K562 (cell line): Measurements from ENCODE around the gene SNPH. TPM values are rescaled to one million over a fixed set of nuclear protein-coding genes. Genes with fewer than 3 reads are reported as not detected.

ENCODE experiments used
- ATAC-seq: fragments of 200-7000 bp; cut with Tn5 transposase; 3 replicates; pipeline ENCODE4 v1.9.1; 2020; ENCODE audit warnings: moderate library complexity
- BruUV-seq: library from RNA; stranded (reverse); fragments of 400-500 nt; replicated peaks from 2 replicates; lab custom pipeline; 2021; lab: Mats Ljungman, UMichigan
- CTCF ChIA-PET: fragments of 300-600 bp; formaldehyde crosslinking; extraction: SDS; loops from one replicate; lab custom pipeline; 2021; ENCODE audit warnings: low intra/inter-chr PET ratio; lab: Yijun Ruan, JAX
- POLR2A ChIA-PET: fragments of 300-600, 350-650 bp; sonication (Branson Sonifier 250); formaldehyde crosslinking; extraction: SDS; loops from one replicate; lab custom pipeline; 2021; ENCODE audit warnings: antibody characterized with exemption, inconsistent platforms; lab: Yijun Ruan, JAX
- DNase-seq, 4 experiments: peaks; one replicate each; pipeline versions ENCODE4 v3.0.0 to v3.0.0-alpha.2; 2011 to 2018; ENCODE audit warnings: low spot score in 3 of 4, mixed read lengths in 3 of 4; ENCODE audit errors: extremely low read depth in 1 of 4
- FAIRE-seq: peaks from 2 replicates; lab custom pipeline; 2011; peaks lifted over from hg19 to GRCh38; lab: Jason Lieb, UNC
- H2AFZ ChIP-seq: 2 replicates; pipeline ENCODE4 v1.6.0; 2011; ENCODE audit warnings: low read depth, low read length, control low read depth, inconsistent platforms
- H3K27ac ChIP-seq: fragments of 200-600 bp; 3 replicates; pipeline ENCODE4 v1.8.0; 2011; ENCODE audit warnings: low read depth, mild to moderate bottlenecking, control low read depth, inconsistent platforms, low read length, moderate library complexity, mixed read lengths; ENCODE audit errors: extremely low read depth
- H3K27me3 ChIP-seq, 2 experiments: fragments of 300-600 bp in 1 of 2; 2 replicates in 1 of 2; 3 replicates in 1 of 2; pipeline versions ENCODE4 v1.6.0 to v1.8.0; 2011; ENCODE audit warnings: inconsistent platforms in 2 of 2, low read length in 2 of 2, mild to moderate bottlenecking in 1 of 2, mixed read lengths in 1 of 2, moderate library complexity in 1 of 2; ENCODE audit not compliant: control insufficient read depth in 2 of 2, insufficient read depth in 2 of 2
- H3K36me3 ChIP-seq: fragments of 300-600 bp; 3 replicates; pipeline ENCODE4 v1.8.0; 2011; ENCODE audit warnings: mild to moderate bottlenecking, low read length, inconsistent platforms; ENCODE audit not compliant: control insufficient read depth, insufficient read depth
- H3K4me1 ChIP-seq, 2 experiments: fragments of 200-600 bp in 1 of 2; replicated peaks in 1 of 2; 2 replicates in 1 of 2; 3 replicates in 1 of 2; pipeline versions ENCODE4 v1.5.1 to v1.8.0; 2011; ENCODE audit warnings: inconsistent platforms in 2 of 2, low read length in 2 of 2, mild to moderate bottlenecking in 1 of 2, mixed read lengths in 1 of 2, moderate library complexity in 1 of 2; ENCODE audit not compliant: control insufficient read depth in 2 of 2, insufficient read depth in 2 of 2
- H3K4me2 ChIP-seq: 2 replicates; pipeline ENCODE4 v1.6.1; 2011; ENCODE audit warnings: low read length, control low read depth, inconsistent platforms, mixed read lengths; ENCODE audit not compliant: insufficient read depth
- H3K4me3 ChIP-seq: fragments of 200-600 bp; sonication (generic), shearing (Covaris generic); 2 replicates; pipeline ENCODE4 v1.5.1; 2016; ENCODE audit warnings: control low read depth, inconsistent platforms
- H3K79me2 ChIP-seq: fragments of 200-600 bp; 3 replicates; pipeline ENCODE4 v1.8.0; 2011; ENCODE audit warnings: low read length, inconsistent platforms; ENCODE audit not compliant: control insufficient read depth, insufficient read depth
- H3K9ac ChIP-seq, 2 experiments: 2 replicates each; pipeline versions ENCODE4 v1.6.0 to v1.6.1; 2011; ENCODE audit warnings: low read depth in 2 of 2, low read length in 2 of 2, control low read depth in 1 of 2, inconsistent platforms in 1 of 2, mild to moderate bottlenecking in 1 of 2, mixed read lengths in 1 of 2; ENCODE audit not compliant: insufficient read depth in 1 of 2
- H3K9me1 ChIP-seq: one replicate; pipeline ENCODE4 v1.6.0; 2011; ENCODE audit warnings: inconsistent platforms, mild to moderate bottlenecking, low read length, moderate library complexity; ENCODE audit not compliant: control insufficient read depth, insufficient read depth
- H3K9me3 ChIP-seq: replicated peaks from 2 replicates; pipeline ENCODE4 v1.5.1; 2011; ENCODE audit warnings: low read depth, low read length, inconsistent platforms; ENCODE audit not compliant: control insufficient read depth, insufficient read depth
- H4K20me1 ChIP-seq: replicated peaks from 2 replicates; pipeline ENCODE4 v1.6.1; 2011; ENCODE audit warnings: low read length, inconsistent platforms, mixed read lengths; ENCODE audit not compliant: control insufficient read depth, insufficient read depth
- ARID3A ChIP-seq: IDR thresholded peaks from 2 replicates; pipeline ENCODE4 v1.6.1; 2012; ENCODE audit warnings: low read depth, low read length, improper control_type of control experiment, borderline replicate concordance
- BDP1 ChIP-seq: IDR thresholded peaks from 3 replicates; pipeline ENCODE4 v1.6.1; 2011; ENCODE audit not compliant: insufficient read length, insufficient read depth
- BRD4 ChIP-seq: fragments of 200-600 bp; sonication (generic); IDR thresholded peaks from 2 replicates; pipeline ENCODE4 v1.6.1; 2017; ENCODE audit warnings: inconsistent platforms
- GMEB1 ChIP-seq: fragments of 250-450 bp; sonication (Bioruptor Pico); IDR thresholded peaks from 2 replicates; pipeline ENCODE4 v1.4.0; 2020; ENCODE audit warnings: mild to moderate bottlenecking
- GTF2A2 ChIP-seq: IDR thresholded peaks from 2 replicates; pipeline ENCODE4 v1.6.1; 2016; ENCODE audit warnings: mild to moderate bottlenecking, missing genetic modification characterization, missing compliant biosample characterization
- HOMEZ ChIP-seq: fragments of 250-450 bp; sonication (Bioruptor Pico); IDR thresholded peaks from 2 replicates; pipeline ENCODE4 v1.4.0; 2020; ENCODE audit warnings: mild to moderate bottlenecking, moderate library complexity
- KDM4B ChIP-seq, 2 experiments: fragments of 450-650 bp in 1 of 2; sonication (generic) in 1 of 2; IDR thresholded peaks; 2 replicates each; pipeline ENCODE4 v1.6.1; 2016 to 2017; ENCODE audit warnings: borderline replicate concordance in 2 of 2, antibody characterized with exemption in 1 of 2, low read depth in 1 of 2, mild to moderate bottlenecking in 1 of 2
- NCOR1 ChIP-seq: fragments of 450-650 bp; IDR thresholded peaks from 2 replicates; pipeline ENCODE4 v1.6.1; 2016; ENCODE audit warnings: mild to moderate bottlenecking, moderate library complexity
- RBFOX2 ChIP-seq: fragments of 200-400 bp; formaldehyde crosslinking; IDR thresholded peaks from 2 replicates; pipeline ENCODE4 v1.6.1; 2017; ENCODE audit warnings: low read depth, mild to moderate bottlenecking, low read length, moderate library complexity
- RBM39 ChIP-seq: fragments of 200-400 bp; formaldehyde crosslinking; optimal IDR thresholded peaks from 2 replicates; pipeline ENCODE3; 2018; ENCODE audit warnings: low read depth, low read length
- SPI1 ChIP-seq: IDR thresholded peaks from 2 replicates; pipeline ENCODE4 v1.6.1; 2011; ENCODE audit warnings: low read depth, low read length, control low read depth, borderline replicate concordance
- ZBED1 ChIP-seq: IDR thresholded peaks from 2 replicates; pipeline ENCODE4 v1.6.1; 2014
- ZNF431 ChIP-seq: sonication (generic); formaldehyde crosslinking; IDR thresholded peaks from 2 replicates; pipeline ENCODE4 v1.8.0; 2022; ENCODE audit warnings: mild to moderate bottlenecking, missing genetic modification reagents
- ZNF695 ChIP-seq: fragments of 450-650 bp; formaldehyde crosslinking; IDR thresholded peaks from 2 replicates; pipeline ENCODE4 v1.4.0; 2020; ENCODE audit warnings: mild to moderate bottlenecking, moderate library complexity
- WGBS: fragments of 100-300 bp; shearing (Covaris generic); methylation state at CpG from one replicate; pipeline ENCODE4 v1.1.6; 2016; ENCODE audit warnings: low coverage, mixed read lengths; ENCODE audit not compliant: insufficient coverage; ENCODE audit errors: missing lambda C conversion rate; 5-methylcytosine and 5-hydroxymethylcytosine counted together
- in situ Hi-C: fragments of 300-500 bp; cut with MboI; formaldehyde crosslinking; loops from 4 replicates; pipeline ENCODE4 v1.15.0; 2018; ENCODE audit warnings: inconsistent platforms, mixed read lengths
- intact Hi-C: fragments of 100-400 bp; cut with micrococcal nuclease; formaldehyde crosslinking; loops from 2 replicates; pipeline ENCODE4 v1.14.2; 2022
- polyA plus RNA-seq, 8 experiments: library from polyadenylated mRNA; depleted of rRNA in 4 of 8; stranded (reverse) in 5 of 8; unstranded in 3 of 8; fragments of >200 nt; fragmentation: Nextera tagmentation in 2 of 8; fragmentation: Illumina TruSeq in 1 of 8; extraction: Ambion mirVana in 2 of 8; extraction: Trizol in 1 of 8; gene quantifications; 2 replicates each; pipeline versions ENCODE4 v1.2.1 to v1.2.3, GENCODE V29; 2011 to 2014; ENCODE audit warnings: inconsistent platforms in 1 of 8, missing spikeins in 1 of 8
- total RNA-seq, 7 experiments: library from RNA; depleted of rRNA in 6 of 7; stranded (reverse); fragments of >200 nt in 6 of 7; fragmentation: Illumina TruSeq in 2 of 7; extraction: Trizol in 2 of 7; gene quantifications; 2 replicates each; pipeline versions ENCODE4 v1.2.1 to v1.2.3, GENCODE V29; 2011 to 2021; ENCODE audit warnings: low replicate concordance in 1 of 7

Gene SNPH
- total and polyA plus RNA-seq, 9 of the 15 experiments (the other 6 are each of a cell fraction or from before 2014, with no cell fraction given), result 0.03 to 4.2 (median 1.4) TPM

- peak overlapping the region; percentile 47 for H3K27ac ChIP-seq
- H3K79me2 ChIP-seq, result no peaks in the 10 kb centered on the region
- no TSS peak for BruUV-seq
- H3K4me2 ChIP-seq, result no peak overlapping the region
- no peak for TF ChIP-seq BRD4
- TF ChIP-seq HOMEZ (CRISPR knock-in tag), result no peak
- TF ChIP-seq ZBED1, result no peak
- TF ChIP-seq GTF2A2, result no peak
- no peak for TF ChIP-seq RBM39
- no peak for TF ChIP-seq ZNF431 (CRISPR knock-in tag)
- no peak for TF ChIP-seq KDM4B (IDR thresholded peaks at IDR 0.05; ENCODE audit: borderline replicate concordance in 2 of 2, low read depth in 1 of 2)
- TF ChIP-seq RBFOX2, result no peak
- TF ChIP-seq ARID3A, result peak; percentile 20; the same call in 1 of the 2 replicates
- no peak for TF ChIP-seq ZNF695 (CRISPR knock-in tag)
- TF ChIP-seq BDP1, result no peak
- TF ChIP-seq GMEB1 (CRISPR knock-in tag), result no peak
- TF ChIP-seq NCOR1, result no peak
- peak; percentile 68 for TF ChIP-seq SPI1
- TF ChIP-seq, all 486 proteins: peak for 2
- DNase-seq, result no peak
- Histone ChIP-seq H3K9me1 (no peaks in the 10 kb centered on the region), H3K9ac (peak overlapping the region in 1 of 2 experiments; percentile 10; a peak in 1 of 4 replicates), H2AFZ (peak overlapping the region; percentile 59; the same call in 1 of the 2 replicates), H3K36me3 (peaks cover 3% of the 10 kb centered on the region; the same call in 1 of the 3 replicates), H3K4me1 (peaks cover 0 to 32% of the 10 kb centered on the region in 2 experiments; a peak in 3 of 5 replicates), H3K4me3 (no peak overlapping the region), H4K20me1 (no peaks in the 10 kb centered on the region), H3K9me3 (peaks cover 12% of the 10 kb centered on the region), H3K27me3 (no peaks in the 10 kb centered on the region)
- intact Hi-C loops, result no loop called here
- FAIRE-seq, result no peak
- in situ Hi-C loops, result no loop called here
- ChIA-PET CTCF (no interaction called here), POLR2A (interaction anchor here (0.6 to 1.5 kb wide), 2 partner anchors 27 to 504 kb away, joined by 4 read pairs; no protein-coding TSS in a partner anchor)
- no peak for ATAC-seq
- WGBS, result 41% methylated on average over 2 of the region's 2 CpGs
These were observed 11.8 kb upstream of the SNPH start for GRCh38 chr20:1254254-1254653.
